Measurements from ENCODE around the gene SMPDL3B. TPM values are rescaled to one million over a fixed set of nuclear protein-coding genes. Genes with fewer than 3 reads are reported as not detected.
A peak's percentile ranks its signal among the peaks of the same experiment; 100 is the strongest.

Gene SMPDL3B
- total RNA-seq, 1 donor from 2014 or later = 20.1 TPM

GRCh38 chr1:27974417-27974781 is 39.6 kb downstream of the SMPDL3B start:
- no peak for DNase-seq (ENCODE audit: low read depth)

GRCh38 chr1:27979151-27979858 is 44.5 kb downstream of the SMPDL3B start:
- Histone ChIP-seq H3K27me3 (ENCODE audit: control insufficient read depth, insufficient read depth, low read length) (no peaks in the 10 kb centered on the region), H3K36me3 (ENCODE audit: control insufficient read depth, insufficient read depth, low read length) (no peaks in the 10 kb centered on the region), H3K4me3 (ENCODE audit: low read depth, low read length) (no peak overlapping the region)
- DNase-seq (ENCODE audit: low read depth) = peak; percentile 19
- TF ChIP-seq CTCF (IDR thresholded peaks at IDR 0.05; ENCODE audit: insufficient read depth, low read length, poor library complexity, severe bottlenecking) = peak; percentile 41

More at GRCh38 chr1:27974417-27974781, 39.6 kb downstream of the SMPDL3B start:
- Histone ChIP-seq H3K4me3 (ENCODE audit: low read depth, low read length) (no peak overlapping the region), H3K27me3 (ENCODE audit: control insufficient read depth, insufficient read depth, low read length) (no peaks in the 10 kb centered on the region), H3K36me3 (ENCODE audit: control insufficient read depth, insufficient read depth, low read length) (no peaks in the 10 kb centered on the region)
- no peak for TF ChIP-seq CTCF (IDR thresholded peaks at IDR 0.05; ENCODE audit: insufficient read depth, low read length, poor library complexity, severe bottlenecking)

GRCh38 chr1:27979859-27980201 is 45.0 kb downstream of the SMPDL3B start:
- no peak for DNase-seq (ENCODE audit: low read depth)
- H3K27me3 ChIP-seq (ENCODE audit: control insufficient read depth, insufficient read depth, low read length) = no peaks in the 10 kb centered on the region
- H3K36me3 ChIP-seq (ENCODE audit: control insufficient read depth, insufficient read depth, low read length) = no peaks in the 10 kb centered on the region
- TF ChIP-seq CTCF (IDR thresholded peaks at IDR 0.05; ENCODE audit: insufficient read depth, low read length, poor library complexity, severe bottlenecking) = no peak
- no peak overlapping the region for H3K4me3 ChIP-seq (ENCODE audit: low read depth, low read length)

- DNase-seq (ENCODE audit: low read depth) = no peak
- Histone ChIP-seq H3K36me3 (ENCODE audit: control insufficient read depth, insufficient read depth, low read length) (no peaks in the 10 kb centered on the region), H3K4me3 (ENCODE audit: low read depth, low read length) (no peak overlapping the region), H3K27me3 (ENCODE audit: control insufficient read depth, insufficient read depth, low read length) (no peaks in the 10 kb centered on the region)
- TF ChIP-seq CTCF (IDR thresholded peaks at IDR 0.05; ENCODE audit: insufficient read depth, low read length, poor library complexity, severe bottlenecking) = no peak
These were observed 45.5 kb downstream of the SMPDL3B start for GRCh38 chr1:27980216-27980845.

GRCh38 chr1:27981145-27981544 is 46.3 kb downstream of the SMPDL3B start:
- no peak for TF ChIP-seq CTCF (IDR thresholded peaks at IDR 0.05; ENCODE audit: insufficient read depth, low read length, poor library complexity, severe bottlenecking)
- Histone ChIP-seq H3K4me3 (ENCODE audit: low read depth, low read length) (no peak overlapping the region), H3K36me3 (ENCODE audit: control insufficient read depth, insufficient read depth, low read length) (no peaks in the 10 kb centered on the region), H3K27me3 (ENCODE audit: control insufficient read depth, insufficient read depth, low read length) (no peaks in the 10 kb centered on the region)
- no peak for DNase-seq (ENCODE audit: low read depth)

All from kidney epithelial cell (primary cell).